Germinal center (tissue), 1 donor: ENCODE data around the gene FANCC.

Experiments used
- DNase-seq: peaks from one replicate; pipeline ENCODE4 v3.0.0; 2012; ENCODE audit warnings: mixed read lengths, low spot score

FANCC gene

DNA sequence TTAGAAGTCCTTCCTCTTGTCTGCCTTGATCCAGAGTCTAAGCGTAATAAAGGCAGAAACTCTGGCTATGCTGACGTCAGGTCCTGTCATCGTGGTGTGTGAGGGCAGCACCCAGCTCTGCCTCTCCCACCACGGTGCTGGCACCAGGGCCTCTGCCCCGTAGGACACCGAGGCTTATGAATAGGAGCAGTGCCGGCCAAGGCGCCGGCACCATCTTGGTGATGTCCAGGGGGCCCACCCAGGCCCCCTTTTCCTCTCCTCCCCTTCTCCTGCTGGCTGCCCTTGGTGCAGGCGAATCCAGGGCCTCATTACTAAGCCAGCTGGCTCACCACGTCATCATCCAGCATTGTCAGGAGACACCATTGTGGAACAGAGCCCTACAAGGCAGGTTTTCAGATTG is 252.3 kb downstream of the FANCC start:
- no peak for DNase-seq

DNA sequence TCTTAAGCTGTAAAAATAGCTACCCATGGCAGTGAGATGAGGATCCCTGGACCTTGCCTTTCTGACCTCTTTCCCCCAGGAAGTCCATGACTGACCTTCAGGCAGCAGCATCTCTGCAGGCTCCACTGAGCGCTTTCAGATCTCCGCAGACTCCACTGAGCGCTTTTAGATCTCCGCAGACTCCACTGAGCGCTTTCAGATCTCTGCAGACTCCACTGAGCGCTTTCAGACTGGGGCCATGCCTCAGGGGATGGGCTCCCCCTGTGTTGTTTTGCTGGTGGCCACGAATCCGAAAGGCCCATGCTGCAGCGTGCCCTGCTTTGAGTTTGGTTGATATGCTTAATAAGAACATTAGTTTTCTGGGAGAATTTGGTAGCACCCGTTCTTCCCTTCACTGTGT is 254.2 kb downstream of the FANCC start:
- DNase-seq: no peak

DNA sequence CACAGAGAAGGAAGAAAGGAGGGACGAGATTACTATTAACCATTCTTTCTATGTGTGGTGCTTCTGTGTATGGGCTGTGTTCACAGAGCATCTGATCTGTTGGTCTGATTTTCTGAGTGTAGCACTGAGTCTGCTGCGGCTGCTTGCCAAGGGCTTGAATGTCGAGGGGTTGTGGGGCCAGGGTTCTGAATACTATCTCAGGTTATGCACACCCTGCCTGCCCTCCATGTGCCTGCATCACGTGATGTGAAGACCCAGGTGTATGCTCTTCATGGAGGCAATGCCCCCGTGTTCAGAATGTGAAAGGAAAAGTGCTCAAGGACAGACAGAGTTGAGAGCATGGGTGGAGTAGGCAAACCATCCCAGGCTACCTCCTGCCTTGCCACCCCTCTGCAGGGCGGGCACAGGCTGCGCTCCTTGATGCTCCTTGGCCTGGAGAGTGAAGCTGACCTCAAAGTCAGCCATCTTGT is 254.9 kb downstream of the FANCC start:
- no peak for DNase-seq

DNA sequence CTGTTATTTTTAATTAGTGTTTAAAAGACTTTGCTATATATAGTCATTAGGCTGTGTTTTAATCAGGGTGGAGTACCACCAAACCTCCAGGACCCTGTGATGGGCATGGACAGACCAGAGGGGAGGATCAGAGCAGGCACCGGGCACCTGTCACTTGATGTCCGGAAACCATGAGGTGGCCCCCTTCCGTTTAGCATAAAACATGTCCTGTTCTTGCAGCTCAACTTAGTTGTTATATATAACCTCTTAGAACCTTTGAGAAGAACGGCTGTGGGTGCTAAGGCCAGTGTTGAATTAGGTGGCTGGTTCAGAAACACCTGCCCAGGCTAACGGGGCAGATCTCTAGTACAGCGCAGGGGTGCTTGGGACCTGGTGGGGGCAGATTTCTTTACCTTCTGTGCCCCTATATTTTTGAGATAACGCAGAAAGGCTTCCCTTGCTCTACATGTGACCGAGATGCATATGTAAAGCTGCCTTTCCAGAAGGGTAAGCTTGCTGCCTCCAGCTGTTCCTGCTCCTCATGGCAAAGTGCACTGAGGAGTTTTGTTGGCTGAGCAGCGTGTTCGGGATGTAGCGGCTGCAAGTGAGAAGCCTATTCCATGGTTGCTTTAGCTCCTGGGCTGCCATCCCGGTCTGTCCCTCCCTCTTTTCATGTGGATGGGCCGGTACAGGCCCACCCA is 255.5 kb downstream of the FANCC start:
- no peak for DNase-seq

DNA sequence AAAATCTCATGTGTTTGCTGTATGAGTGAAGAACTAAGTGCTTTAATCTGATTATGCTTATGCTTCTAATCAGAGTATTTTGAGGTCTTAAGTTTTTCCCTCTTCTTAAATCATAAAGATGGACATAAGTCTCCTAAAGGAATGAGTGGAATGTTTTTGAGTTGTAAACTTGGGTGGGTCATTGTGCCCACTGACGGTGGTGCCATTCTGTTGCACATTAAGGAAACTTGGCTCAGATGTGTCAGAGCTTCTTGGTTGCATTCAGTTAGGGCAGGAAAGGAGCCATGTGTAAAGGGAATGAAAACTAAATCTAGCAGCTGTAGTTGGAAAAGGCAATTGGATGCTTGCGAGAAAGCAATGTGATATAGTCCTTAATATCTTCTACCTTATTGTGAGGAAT is 256.6 kb downstream of the FANCC start:
- DNase-seq: no peak

DNA sequence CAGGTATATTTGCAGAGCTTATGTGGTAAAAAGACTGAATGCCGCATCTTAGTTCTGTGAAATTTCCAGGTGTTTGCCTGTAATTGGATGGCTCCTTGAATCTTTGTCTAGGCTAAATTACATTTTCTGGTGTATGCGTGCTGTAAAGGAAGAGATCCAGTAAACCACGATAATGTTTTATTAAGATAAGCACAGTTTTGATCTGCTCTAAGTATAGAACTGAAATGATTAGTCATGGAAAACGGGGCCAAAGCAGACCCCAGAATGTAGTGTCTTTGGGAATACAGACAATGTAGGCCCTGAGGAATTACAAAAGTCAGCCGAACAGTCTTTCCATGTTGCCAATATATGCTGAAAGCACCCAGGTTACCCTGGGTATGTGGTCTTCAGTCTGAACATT is 257.3 kb downstream of the FANCC start:
- no peak for DNase-seq

DNA sequence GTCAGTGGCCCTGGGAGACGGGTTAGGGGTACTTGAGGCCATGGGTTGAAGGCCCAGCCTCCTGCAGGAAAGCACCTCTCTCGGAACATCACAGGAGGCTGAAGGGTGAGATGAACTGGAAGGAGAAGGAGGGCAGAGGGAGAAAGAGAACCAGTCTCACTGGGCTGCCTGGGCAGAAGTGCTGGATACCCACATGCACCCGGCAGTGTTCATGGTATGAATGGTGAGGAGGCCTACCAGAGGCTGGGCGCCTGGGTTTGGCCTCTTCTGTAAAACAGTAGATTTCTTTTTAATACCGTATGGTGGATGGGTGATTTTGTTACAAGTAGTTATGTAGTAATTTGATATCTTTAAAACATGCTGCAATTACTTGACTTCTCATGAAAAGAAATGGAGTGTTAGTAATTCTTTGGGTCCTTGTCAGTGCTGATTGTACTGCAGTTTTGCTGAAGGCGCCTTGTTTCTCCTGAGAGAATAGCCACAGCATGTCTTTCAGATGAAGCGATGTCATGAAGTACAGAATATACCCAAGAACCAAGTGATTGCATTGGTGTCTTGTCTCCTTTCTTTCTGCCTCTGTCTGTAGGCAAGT is 258.6 kb downstream of the FANCC start:
- DNase-seq: no peak

DNA sequence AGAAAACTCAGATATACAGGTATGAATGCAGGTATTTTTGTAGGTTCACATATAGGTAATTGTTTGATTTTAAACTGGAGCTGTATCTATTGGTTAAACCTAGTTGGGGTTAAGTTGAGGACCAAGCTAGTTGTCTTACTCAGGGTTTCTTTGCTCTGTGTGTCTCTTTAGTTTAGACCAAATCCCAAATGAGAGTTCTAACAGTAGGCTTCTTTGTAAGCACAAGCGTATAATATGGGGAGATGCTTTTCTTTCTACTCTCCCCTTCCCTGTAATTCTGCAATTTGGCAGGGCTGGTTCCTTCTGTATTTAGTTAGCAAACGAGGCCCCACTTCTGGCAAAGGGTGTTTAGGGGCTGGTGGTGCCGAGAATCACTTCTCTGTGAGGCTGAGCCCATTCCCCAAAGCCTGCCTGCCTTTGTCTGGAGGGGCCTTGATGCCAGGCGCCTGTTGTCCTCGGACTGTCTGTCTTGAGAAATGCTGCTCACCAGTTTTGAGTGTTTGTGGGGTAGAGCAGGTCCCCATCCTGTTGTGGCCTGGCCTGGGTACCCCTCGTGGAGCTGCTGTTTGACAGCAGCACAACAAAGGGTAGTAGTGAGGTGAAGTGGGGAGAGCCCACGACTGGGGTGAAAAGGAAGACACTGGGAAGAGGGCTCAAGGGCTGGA is 259.3 kb downstream of the FANCC start:
- DNase-seq: no peak

DNA sequence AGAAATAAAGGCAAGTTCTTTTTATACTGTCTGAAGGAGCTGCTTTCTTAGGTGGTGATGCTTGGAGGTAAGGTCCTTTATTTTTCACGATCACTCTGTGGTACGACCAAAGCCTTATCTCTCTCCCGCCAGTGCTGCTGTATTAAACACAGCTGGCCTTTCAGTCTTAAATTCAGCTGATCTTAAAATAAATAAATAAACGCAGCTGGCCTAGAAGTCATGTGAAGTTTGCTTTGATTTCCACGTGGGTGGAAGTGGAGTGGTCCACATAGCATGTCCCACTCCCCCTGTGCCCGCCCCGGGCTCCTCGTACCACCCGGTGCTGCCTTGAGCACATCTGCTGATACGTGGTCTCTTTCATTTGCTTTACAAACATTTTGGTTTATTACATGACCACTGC is 260.4 kb downstream of the FANCC start:
- no peak for DNase-seq

DNA sequence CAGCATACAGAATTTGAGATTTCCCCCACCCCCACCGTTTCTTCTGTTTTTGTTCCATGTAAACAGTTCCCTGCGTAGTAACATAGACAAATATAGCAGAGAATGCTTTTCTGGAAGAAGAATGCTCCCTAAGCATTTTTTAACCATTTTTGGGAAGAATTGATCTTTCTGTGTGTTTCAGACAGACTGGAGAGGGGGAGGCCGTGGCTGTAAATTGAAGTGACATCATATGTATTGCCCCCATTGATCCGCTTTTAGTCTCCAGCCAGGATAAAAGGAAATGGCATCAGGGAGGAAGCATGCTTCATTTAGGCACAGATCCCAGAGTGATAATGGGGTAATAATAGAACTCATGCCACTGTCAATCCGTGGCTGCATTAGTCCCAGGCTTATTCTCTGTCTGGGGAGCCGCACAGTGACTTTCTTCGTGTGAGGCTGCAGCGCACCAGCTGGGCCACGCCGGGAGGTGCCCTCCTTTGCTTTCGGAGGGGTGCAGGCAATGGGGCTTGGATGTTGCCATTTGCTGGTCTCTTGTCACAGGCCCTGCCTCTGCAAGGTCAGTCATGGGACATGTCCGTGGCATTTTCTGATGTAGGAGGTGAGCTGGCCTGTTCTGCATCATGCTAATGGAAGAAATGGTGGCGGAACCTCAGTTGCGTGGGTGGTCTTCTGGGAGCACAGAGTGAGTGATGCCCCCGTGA is 261.5 kb downstream of the FANCC start:
- DNase-seq: no peak

DNA sequence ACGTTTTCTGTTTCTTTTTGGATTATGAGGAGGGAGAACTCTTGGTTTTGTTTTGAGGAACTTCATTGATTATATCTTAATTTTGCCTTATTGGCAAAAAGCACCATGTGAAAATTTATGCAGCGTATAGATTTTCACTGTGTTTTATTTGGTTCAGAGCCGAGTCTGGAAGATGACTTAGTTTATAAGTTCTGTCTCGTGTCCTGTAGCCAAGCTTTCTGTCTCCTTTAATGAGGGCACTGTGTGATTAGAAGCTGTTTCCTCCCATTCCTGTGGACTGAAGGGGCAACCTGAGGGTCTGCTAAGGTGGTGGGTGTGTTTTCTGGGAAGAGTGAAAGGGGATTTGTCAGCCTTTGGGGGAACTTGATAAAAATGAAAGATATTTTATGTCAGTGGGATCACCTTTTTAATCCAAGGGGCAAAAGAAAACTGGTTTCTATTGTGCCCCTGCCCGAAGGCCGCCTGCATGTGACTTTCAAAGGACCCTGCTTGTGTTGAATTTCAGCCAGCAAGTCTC is 262.1 kb downstream of the FANCC start:
- DNase-seq: no peak

DNA sequence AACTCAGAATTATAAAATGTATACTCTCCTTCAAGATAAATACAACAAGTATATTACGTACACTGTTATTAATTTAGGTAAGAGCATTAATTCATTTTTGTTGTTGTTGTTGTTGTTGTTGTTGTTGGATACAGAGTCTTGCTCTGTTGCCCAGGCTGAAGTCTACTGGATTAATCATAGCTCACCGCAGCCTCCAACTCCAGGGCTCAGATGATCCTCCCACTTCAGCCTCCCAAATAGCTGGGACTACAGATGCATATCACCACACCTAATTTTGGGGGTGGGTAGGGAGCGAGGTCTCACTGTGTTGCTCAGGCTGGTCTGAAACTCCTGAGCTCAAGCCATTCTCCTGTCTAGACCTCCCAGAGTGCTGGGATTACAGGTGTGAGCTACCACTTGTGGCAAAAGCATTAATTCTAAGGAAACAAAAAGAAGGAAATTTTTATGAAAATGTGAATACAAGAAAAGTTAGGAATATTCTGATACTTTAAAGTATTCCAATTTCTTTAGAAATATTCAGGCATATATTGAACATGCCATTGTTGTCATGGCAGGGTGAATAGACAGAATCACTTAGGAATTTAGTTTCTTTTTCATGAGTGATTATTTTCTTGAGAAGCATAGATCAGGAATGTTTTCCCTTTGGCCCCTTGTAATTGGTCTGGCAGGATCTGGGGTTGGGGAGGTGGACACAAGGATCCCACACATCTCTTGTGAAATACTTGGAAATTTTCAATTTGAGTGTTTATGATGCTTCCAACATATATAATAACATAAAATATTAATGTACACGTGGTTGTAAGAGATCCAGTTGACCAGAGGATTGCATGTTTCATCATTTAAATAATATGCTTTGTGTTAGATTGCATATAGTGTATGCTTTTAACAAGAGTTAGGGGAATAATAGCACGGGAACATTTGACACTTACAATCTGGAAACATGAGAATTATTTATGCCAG is 263.6 kb downstream of the FANCC start:
- DNase-seq: no peak

DNA sequence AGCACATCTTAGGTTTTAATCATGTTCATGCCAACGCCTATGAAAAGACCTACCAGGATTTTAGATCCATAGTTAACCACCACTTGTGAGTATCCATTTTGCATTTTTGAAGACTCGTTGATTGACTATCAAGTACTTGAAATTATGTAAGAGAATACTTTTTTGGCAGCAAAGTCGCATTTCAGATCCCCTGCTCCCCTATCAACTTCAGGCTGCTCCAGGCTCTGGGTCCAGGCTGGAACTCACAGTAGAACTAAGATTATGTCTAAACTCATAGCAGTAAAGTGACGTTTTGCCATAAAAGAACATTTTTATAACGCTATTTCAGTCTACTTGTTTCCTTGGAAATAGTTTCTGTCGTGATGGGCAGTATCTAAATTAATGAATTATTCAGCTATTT is 267.7 kb downstream of the FANCC start:
- no peak for DNase-seq
